Lung (tissue), 12 donors: ENCODE data around the gene INSRR. TPM values are rescaled to one million over a fixed set of nuclear protein-coding genes. Genes with fewer than 3 reads are reported as not detected.

Experiments used
- ATAC-seq: fragments of 200-7000 bp; cut with Tn5 transposase; one replicate; pipeline ENCODE4 v1.9.1; 2020; ENCODE audit warnings: moderate number of reproducible peaks; ENCODE audit not compliant: insufficient read depth, low FRiP score
- DNase-seq, 3 donors: peaks; one replicate each; pipeline ENCODE4 v3.0.0-alpha.2; 2013 to 2017
- H3K27ac ChIP-seq, 2 donors: one replicate each; pipeline ENCODE4 v1.5.1; 2013; ENCODE audit warnings: mild to moderate bottlenecking in 2 of 2, moderate library complexity in 2 of 2, control low read depth in 1 of 2, inconsistent platforms in 1 of 2, low read depth in 1 of 2, low read length in 1 of 2
- H3K27me3 ChIP-seq, 3 donors: one replicate each; pipeline ENCODE4 v1.5.1; 2013; ENCODE audit warnings: low read length in 2 of 3; ENCODE audit not compliant: control insufficient read depth in 3 of 3, insufficient read depth in 3 of 3
- H3K36me3 ChIP-seq, 4 donors: one replicate each; pipeline ENCODE4 v1.5.1; 2013; ENCODE audit warnings: low read length in 4 of 4, mild to moderate bottlenecking in 1 of 4, moderate library complexity in 1 of 4; ENCODE audit not compliant: control insufficient read depth in 4 of 4, insufficient read depth in 4 of 4
- H3K4me1 ChIP-seq, 5 donors: one replicate each; pipeline ENCODE4 v1.5.1; 2013; ENCODE audit warnings: low read length in 5 of 5, mild to moderate bottlenecking in 2 of 5, moderate library complexity in 1 of 5; ENCODE audit not compliant: control insufficient read depth in 5 of 5, insufficient read depth in 5 of 5
- H3K4me3 ChIP-seq: one replicate; pipeline ENCODE4 v1.5.1; 2013; ENCODE audit warnings: mild to moderate bottlenecking, control low read depth, moderate library complexity
- H3K9ac ChIP-seq, 2 donors: one replicate each; pipeline ENCODE4 v1.5.1; 2013; ENCODE audit warnings: low read length in 2 of 2, control low read depth in 1 of 2; ENCODE audit not compliant: insufficient read depth in 1 of 2
- H3K9me3 ChIP-seq, 4 donors: one replicate each; pipeline ENCODE4 v1.5.1; 2013; ENCODE audit warnings: low read length in 3 of 4, mild to moderate bottlenecking in 1 of 4, moderate library complexity in 1 of 4; ENCODE audit not compliant: control insufficient read depth in 4 of 4, insufficient read depth in 3 of 4
- WGBS, 2 donors: extraction: QIAGEN DNeasy Blood & Tissue Kit; methylation state at CpG; one replicate each; pipeline ENCODE4 v1.1.7; 2013; 5-methylcytosine and 5-hydroxymethylcytosine counted together
- polyA plus RNA-seq, 2 donors: library from polyadenylated mRNA; stranded (reverse); fragments of 200-250 nt; gene quantifications; one replicate each; pipeline ENCODE4 v1.2.1, GENCODE V29; 2013
- total RNA-seq, 2 donors: library from RNA; depleted of rRNA in 1 of 2; stranded (reverse); fragments of >200 nt in 1 of 2; gene quantifications; one replicate each; pipeline ENCODE4 v1.2.1, GENCODE V29; 2014 to 2021
- TF ChIP-seq, protein P1 (sequence below): IDR thresholded peaks from 2 replicates; pipeline ENCODE4 v1.5.1; 2012; ENCODE audit warnings: mild to moderate bottlenecking; ENCODE audit errors: control extremely low read depth, extremely low read depth
- donor health status: control.
- donor health status: control.
- donor health status: Bipolar disorder and iron deficiency.
- donor health status: healthy.
- donor health status: DM: yes; HTN: yes; CAD: no.

The INSRR gene
- total and polyA plus RNA-seq, 4 donors: not detected

DNA sequence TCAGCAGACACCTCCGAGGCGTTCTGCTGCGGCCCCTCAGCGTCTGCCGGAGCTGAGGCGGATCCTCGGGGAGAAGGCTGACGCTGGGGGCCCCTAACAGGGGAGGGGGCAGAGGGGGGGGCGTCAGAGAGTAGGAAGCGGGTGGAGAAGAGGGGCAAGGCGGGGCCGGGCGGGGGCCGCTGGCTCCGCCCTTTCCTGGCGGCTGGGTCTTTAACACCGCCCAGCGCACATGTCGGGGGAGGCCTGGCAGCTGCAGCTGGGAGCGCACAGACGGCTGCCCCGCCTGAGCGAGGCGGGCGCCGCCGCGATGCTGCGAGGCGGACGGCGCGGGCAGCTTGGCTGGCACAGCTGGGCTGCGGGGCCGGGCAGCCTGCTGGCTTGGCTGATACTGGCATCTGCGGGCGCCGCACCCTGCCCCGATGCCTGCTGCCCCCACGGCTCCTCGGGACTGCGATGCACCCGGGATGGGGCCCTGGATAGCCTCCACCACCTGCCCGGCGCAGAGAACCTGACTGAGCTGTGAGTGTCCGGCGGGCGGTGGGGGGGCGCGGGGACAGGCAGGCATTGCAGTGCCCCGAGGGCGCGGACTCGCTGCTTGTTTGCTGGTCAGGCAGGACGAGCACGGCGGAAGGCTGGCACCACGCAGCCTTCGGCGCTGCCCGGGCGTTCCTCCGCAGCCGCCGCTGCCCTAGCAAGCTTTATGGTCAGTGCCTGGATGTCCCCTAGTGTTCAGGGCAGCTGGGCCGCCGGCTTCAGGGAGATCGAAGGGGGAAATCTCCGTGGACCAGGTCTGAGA, 1.9 kb upstream of the INSRR start, which contains the start of gene NTRK1:
NTRK1 (plus strand) TSS at position 238 of the 796 bp plus-strand sequence; CDS start at position 308, 70 bp downstream.
- Histone ChIP-seq H3K4me3 (no peak within 1 kb of the TSS), H3K27me3 (peaks cover 6 to 85% (median 39%) of the 10 kb centered on the region in 3 donors), H3K9ac (no peak within 1 kb of the TSS), H3K9me3 (peaks cover 0 to 4% (median 0%) of the 10 kb centered on the region in 4 donors), H3K4me1 (peaks cover 0 to 33% (median 6%) of the 10 kb centered on the region in 5 donors), H3K27ac (no peak within 1 kb of the TSS), H3K36me3 (no peaks in the 10 kb centered on the region)
- no peak for ATAC-seq
- WGBS, 2 donors: 2 to 3% methylated on average over 54 to 69 of the region's 69 CpGs
- TF ChIP-seq, protein P1, sequence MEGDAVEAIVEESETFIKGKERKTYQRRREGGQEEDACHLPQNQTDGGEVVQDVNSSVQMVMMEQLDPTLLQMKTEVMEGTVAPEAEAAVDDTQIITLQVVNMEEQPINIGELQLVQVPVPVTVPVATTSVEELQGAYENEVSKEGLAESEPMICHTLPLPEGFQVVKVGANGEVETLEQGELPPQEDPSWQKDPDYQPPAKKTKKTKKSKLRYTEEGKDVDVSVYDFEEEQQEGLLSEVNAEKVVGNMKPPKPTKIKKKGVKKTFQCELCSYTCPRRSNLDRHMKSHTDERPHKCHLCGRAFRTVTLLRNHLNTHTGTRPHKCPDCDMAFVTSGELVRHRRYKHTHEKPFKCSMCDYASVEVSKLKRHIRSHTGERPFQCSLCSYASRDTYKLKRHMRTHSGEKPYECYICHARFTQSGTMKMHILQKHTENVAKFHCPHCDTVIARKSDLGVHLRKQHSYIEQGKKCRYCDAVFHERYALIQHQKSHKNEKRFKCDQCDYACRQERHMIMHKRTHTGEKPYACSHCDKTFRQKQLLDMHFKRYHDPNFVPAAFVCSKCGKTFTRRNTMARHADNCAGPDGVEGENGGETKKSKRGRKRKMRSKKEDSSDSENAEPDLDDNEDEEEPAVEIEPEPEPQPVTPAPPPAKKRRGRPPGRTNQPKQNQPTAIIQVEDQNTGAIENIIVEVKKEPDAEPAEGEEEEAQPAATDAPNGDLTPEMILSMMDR: no peak
- DNase-seq: peak; percentile 44 to 58 (median 46)

DNA sequence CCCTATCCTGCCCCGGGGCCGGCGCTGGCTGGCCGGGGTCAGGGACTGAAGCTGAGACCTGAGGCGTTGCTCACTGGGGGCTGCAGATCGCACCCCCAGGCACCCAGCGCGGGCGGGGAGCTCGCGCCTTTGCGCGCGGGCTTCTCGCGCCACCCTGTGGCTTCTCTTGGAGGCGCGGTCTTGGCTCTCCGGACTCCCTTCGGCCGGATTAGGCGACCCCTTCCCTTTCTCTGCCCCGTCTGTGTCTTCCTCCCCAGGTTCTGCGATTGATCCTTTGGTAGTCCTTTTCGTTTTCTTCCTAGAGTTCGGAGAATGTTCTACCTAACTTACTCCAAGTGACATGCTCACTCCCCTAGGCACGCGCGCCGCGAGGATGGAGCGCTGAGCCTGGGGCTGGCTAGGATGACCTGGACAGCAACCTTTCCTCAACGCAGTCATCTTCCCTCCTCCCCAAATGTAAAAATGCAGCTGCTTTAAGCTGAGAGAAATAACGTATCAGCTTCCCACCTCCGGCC, 1.3 kb upstream of the INSRR start:
- Histone ChIP-seq H3K27me3 (peaks cover 6 to 78% (median 39%) of the 10 kb centered on the region in 3 donors), H3K27ac (no peak overlapping the region), H3K9me3 (peaks cover 0 to 4% (median 0%) of the 10 kb centered on the region in 4 donors), H3K4me3 (no peak overlapping the region), H3K4me1 (peaks cover 0 to 33% (median 6%) of the 10 kb centered on the region in 5 donors), H3K36me3 (no peaks in the 10 kb centered on the region), H3K9ac (no peak overlapping the region)
- 1 to 2% methylated on average over 35 of the region's 35 CpGs for WGBS, 2 donors
- TF ChIP-seq, protein P1: peak; percentile 34
- ATAC-seq (no peak), DNase-seq (peak in 2 of 3 donors; percentile 48 to 51)

DNA sequence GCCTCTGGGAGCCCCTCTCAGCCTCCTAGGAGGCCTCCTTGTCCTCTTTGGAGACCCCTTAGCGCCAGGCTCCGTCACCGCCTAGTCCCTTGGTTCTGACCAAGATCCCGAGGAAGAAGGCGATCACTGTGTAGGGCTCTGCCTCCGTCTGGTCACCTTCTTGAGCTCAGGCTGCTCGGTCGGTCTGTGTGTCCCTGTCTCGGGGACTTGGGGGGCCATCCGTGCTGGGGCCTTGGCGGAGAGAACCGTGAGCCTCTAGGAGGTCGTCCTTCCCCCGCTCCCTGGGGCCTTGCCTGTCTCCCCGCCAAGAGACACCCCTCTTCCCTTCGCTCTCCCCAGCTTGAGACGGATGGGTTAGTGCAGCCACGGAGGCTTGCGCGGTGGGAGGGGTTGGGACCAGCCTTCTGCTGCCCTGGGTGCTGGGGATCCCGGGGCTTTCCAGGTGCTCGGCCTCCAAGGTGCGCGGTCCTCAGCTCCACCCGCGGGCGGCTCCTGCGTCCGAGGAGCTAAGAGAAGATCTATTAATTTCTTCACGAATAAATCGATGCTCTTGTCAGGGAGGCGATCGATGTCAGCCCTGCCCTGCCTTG, 701 bp upstream of the INSRR start:
- DNase-seq: peak in 2 of 3 donors; percentile 16 to 20
- ATAC-seq: no peak
- peaks cover 6 to 77% (median 39%) of the 10 kb centered on the region in 3 donors for H3K27me3 ChIP-seq
- no peak overlapping the region for H3K4me3 ChIP-seq
- no peaks in the 10 kb centered on the region for H3K36me3 ChIP-seq
- TF ChIP-seq, protein P1: no peak
- 1 to 3% methylated on average over 33 of the region's 33 CpGs for WGBS, 2 donors
- H3K4me1 ChIP-seq: peaks cover 0 to 33% (median 6%) of the 10 kb centered on the region in 5 donors
- H3K27ac ChIP-seq: no peak overlapping the region
- H3K9ac ChIP-seq: no peak overlapping the region
- H3K9me3 ChIP-seq: peaks cover 0 to 4% (median 0%) of the 10 kb centered on the region in 4 donors
